KMS-11 (cell line): ENCODE measurements around the gene UPB1.
A peak's percentile ranks its signal among the peaks of the same experiment; 100 is the strongest.

Experiments
- H2AFZ ChIP-seq: fragments of 200-600 bp; sonication (generic); 2 replicates; pipeline ENCODE4 v1.6.1; 2016; ENCODE audit warnings: antibody characterized with exemption, mixed run types, low read depth
- H3K27ac ChIP-seq: fragments of 200-600 bp; sonication (generic); 2 replicates; pipeline ENCODE4 v1.6.1; 2016; ENCODE audit warnings: mild to moderate bottlenecking, mixed run types
- H3K27me3 ChIP-seq: fragments of 200-600 bp; sonication (generic); 2 replicates; pipeline ENCODE4 v1.6.1; 2017; ENCODE audit warnings: mild to moderate bottlenecking, low read depth, mixed run types, moderate library complexity; ENCODE audit not compliant: insufficient read depth
- H3K36me3 ChIP-seq: fragments of 200-600 bp; sonication (generic); 2 replicates; pipeline ENCODE4 v1.6.1; 2017; ENCODE audit warnings: mild to moderate bottlenecking, mixed run types; ENCODE audit not compliant: insufficient read depth
- H3K4me1 ChIP-seq: fragments of 200-600 bp; sonication (generic); 2 replicates; pipeline ENCODE4 v1.6.1; 2016; ENCODE audit warnings: mild to moderate bottlenecking, low read depth, mixed run types; ENCODE audit not compliant: poor library complexity, severe bottlenecking
- H3K4me2 ChIP-seq: fragments of 200-600 bp; sonication (generic); 2 replicates; pipeline ENCODE4 v1.7.0; 2016; ENCODE audit warnings: mild to moderate bottlenecking, mixed run types
- H3K4me3 ChIP-seq: fragments of 200-600 bp; sonication (generic); IDR thresholded peaks from 2 replicates; pipeline ENCODE4 v1.6.1; 2017; ENCODE audit warnings: low read depth, low read length, mixed read lengths; ENCODE audit not compliant: insufficient read depth
- H3K79me2 ChIP-seq: fragments of 200-600 bp; sonication (generic); 2 replicates; pipeline ENCODE4 v1.6.1; 2016; ENCODE audit warnings: low read depth, mixed run types; ENCODE audit not compliant: insufficient read depth
- H3K9ac ChIP-seq: fragments of 200-600 bp; sonication (generic); 2 replicates; pipeline ENCODE4 v1.6.1; 2016; ENCODE audit warnings: mild to moderate bottlenecking, mixed run types
- H4K20me1 ChIP-seq: fragments of 200-600 bp; sonication (generic); 2 replicates; pipeline ENCODE4 v1.6.1; 2016; ENCODE audit warnings: mild to moderate bottlenecking, mixed run types; ENCODE audit not compliant: insufficient read depth
- TF ChIP-seq, protein P1 (sequence below): fragments of 200-600 bp; sonication (generic); conservative IDR thresholded peaks from 2 replicates; pipeline ENCODE4 v1.6.1; 2017; ENCODE audit warnings: low read depth, mild to moderate bottlenecking, antibody characterized with exemption, low read length, moderate library complexity, mixed read lengths

The UPB1 gene

GRCh38 chr22:24497841-24498258 lies 2.7 kb downstream of the UPB1 start:
- Histone ChIP-seq H3K4me3 (no peak overlapping the region), H4K20me1 (no peaks in the 10 kb centered on the region), H3K27ac (peak overlapping the region; percentile 33; the same call in 1 of the 2 replicates), H3K4me2 (peak overlapping the region; percentile 4), H3K27me3 (no peaks in the 10 kb centered on the region), H3K36me3 (no peaks in the 10 kb centered on the region), H3K4me1 (peaks cover 31% of the 10 kb centered on the region), H2AFZ (0 out of 2 replicates have a peak overlapping the region, but pooled peaks have one; percentile 23), H3K9ac (no peak overlapping the region), H3K79me2 (no peaks in the 10 kb centered on the region)
- TF ChIP-seq, protein P1, sequence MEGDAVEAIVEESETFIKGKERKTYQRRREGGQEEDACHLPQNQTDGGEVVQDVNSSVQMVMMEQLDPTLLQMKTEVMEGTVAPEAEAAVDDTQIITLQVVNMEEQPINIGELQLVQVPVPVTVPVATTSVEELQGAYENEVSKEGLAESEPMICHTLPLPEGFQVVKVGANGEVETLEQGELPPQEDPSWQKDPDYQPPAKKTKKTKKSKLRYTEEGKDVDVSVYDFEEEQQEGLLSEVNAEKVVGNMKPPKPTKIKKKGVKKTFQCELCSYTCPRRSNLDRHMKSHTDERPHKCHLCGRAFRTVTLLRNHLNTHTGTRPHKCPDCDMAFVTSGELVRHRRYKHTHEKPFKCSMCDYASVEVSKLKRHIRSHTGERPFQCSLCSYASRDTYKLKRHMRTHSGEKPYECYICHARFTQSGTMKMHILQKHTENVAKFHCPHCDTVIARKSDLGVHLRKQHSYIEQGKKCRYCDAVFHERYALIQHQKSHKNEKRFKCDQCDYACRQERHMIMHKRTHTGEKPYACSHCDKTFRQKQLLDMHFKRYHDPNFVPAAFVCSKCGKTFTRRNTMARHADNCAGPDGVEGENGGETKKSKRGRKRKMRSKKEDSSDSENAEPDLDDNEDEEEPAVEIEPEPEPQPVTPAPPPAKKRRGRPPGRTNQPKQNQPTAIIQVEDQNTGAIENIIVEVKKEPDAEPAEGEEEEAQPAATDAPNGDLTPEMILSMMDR = no peak

DNA sequence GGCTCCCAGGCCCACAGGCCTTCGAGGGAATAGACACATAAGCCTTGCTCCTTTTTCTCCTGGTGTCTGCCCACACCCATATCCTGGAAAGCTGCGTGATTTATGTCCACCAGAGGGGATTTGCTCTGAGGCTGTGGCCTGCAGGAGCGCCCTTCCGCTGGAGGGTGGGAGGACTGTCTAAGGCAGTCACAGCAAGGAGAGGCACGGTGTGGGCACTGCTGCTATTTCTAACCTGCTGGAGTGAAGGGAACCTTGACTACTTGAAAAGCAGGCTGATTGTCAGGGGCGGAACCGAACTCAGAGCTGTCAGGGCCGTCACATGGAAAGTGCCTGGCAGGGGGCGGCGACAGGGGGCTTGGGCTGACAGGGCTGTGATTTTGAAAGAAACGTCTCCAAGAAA lies 3.7 kb downstream of the UPB1 start:
- no peaks in the 10 kb centered on the region for H4K20me1 ChIP-seq
- TF ChIP-seq, protein P1 = no peak
- peaks cover 40% of the 10 kb centered on the region for H3K4me1 ChIP-seq
- no peaks in the 10 kb centered on the region for H3K79me2 ChIP-seq
- no peaks in the 10 kb centered on the region for H3K27me3 ChIP-seq
- no peaks in the 10 kb centered on the region for H3K36me3 ChIP-seq
- no peak overlapping the region; the same call in 1 of the 2 replicates for H3K4me2 ChIP-seq
- no peak overlapping the region for H3K27ac ChIP-seq
- H3K9ac ChIP-seq = no peak overlapping the region
- H2AFZ ChIP-seq = no peak overlapping the region
- H3K4me3 ChIP-seq = no peak overlapping the region

- H3K4me1 ChIP-seq = peaks cover 40% of the 10 kb centered on the region
These were observed 4.7 kb downstream of the UPB1 start for GRCh38 chr22:24499706-24500276.

GRCh38 chr22:24500277-24500820 lies 5.2 kb downstream of the UPB1 start:
- no peaks in the 10 kb centered on the region for H3K36me3 ChIP-seq
- H3K79me2 ChIP-seq = no peaks in the 10 kb centered on the region
- H3K27me3 ChIP-seq = no peaks in the 10 kb centered on the region
- TF ChIP-seq, protein P1 = no peak
- H2AFZ ChIP-seq = no peak overlapping the region
- no peak overlapping the region for H3K4me3 ChIP-seq
- H3K4me1 ChIP-seq = peaks cover 40% of the 10 kb centered on the region
- H3K27ac ChIP-seq = no peak overlapping the region
- H3K9ac ChIP-seq = no peak overlapping the region
- H3K4me2 ChIP-seq = no peak overlapping the region
- no peaks in the 10 kb centered on the region for H4K20me1 ChIP-seq

More at GRCh38 chr22:24499706-24500276, 4.7 kb downstream of the UPB1 start:
- no peaks in the 10 kb centered on the region for H3K79me2 ChIP-seq
- H3K4me3 ChIP-seq = no peak overlapping the region
- H3K27me3 ChIP-seq = no peaks in the 10 kb centered on the region
- H2AFZ ChIP-seq = no peak overlapping the region
- TF ChIP-seq, protein P1 = no peak
- H3K27ac ChIP-seq = no peak overlapping the region
- H3K4me2 ChIP-seq = no peak overlapping the region
- H3K9ac ChIP-seq = no peak overlapping the region
- H4K20me1 ChIP-seq = no peaks in the 10 kb centered on the region
- no peaks in the 10 kb centered on the region for H3K36me3 ChIP-seq
